Measurements from ENCODE around the gene AURKA.

- TF ChIP-seq, protein P1, sequence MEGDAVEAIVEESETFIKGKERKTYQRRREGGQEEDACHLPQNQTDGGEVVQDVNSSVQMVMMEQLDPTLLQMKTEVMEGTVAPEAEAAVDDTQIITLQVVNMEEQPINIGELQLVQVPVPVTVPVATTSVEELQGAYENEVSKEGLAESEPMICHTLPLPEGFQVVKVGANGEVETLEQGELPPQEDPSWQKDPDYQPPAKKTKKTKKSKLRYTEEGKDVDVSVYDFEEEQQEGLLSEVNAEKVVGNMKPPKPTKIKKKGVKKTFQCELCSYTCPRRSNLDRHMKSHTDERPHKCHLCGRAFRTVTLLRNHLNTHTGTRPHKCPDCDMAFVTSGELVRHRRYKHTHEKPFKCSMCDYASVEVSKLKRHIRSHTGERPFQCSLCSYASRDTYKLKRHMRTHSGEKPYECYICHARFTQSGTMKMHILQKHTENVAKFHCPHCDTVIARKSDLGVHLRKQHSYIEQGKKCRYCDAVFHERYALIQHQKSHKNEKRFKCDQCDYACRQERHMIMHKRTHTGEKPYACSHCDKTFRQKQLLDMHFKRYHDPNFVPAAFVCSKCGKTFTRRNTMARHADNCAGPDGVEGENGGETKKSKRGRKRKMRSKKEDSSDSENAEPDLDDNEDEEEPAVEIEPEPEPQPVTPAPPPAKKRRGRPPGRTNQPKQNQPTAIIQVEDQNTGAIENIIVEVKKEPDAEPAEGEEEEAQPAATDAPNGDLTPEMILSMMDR (IDR thresholded peaks at IDR 0.05; ENCODE audit: low read depth, low read length, missing input control) = no peak
- TF ChIP-seq TAF1 (conservative IDR thresholded peaks at IDR 0.05) (no peak), RAD21 (IDR thresholded peaks at IDR 0.05) (no peak), JUND (IDR thresholded peaks at IDR 0.05) (no peak), YY1 (IDR thresholded peaks at IDR 0.05) (no peak), HNF4G (IDR thresholded peaks at IDR 0.05) (no peak), GABPA (IDR thresholded peaks at IDR 0.05 in 1 of 2, conservative IDR thresholded peaks at IDR 0.05 in 1 of 2) (no peak), NR2F2 (IDR thresholded peaks at IDR 0.05) (no peak), SP1 (IDR thresholded peaks at IDR 0.05) (no peak)
- TF ChIP-seq, protein P2, sequence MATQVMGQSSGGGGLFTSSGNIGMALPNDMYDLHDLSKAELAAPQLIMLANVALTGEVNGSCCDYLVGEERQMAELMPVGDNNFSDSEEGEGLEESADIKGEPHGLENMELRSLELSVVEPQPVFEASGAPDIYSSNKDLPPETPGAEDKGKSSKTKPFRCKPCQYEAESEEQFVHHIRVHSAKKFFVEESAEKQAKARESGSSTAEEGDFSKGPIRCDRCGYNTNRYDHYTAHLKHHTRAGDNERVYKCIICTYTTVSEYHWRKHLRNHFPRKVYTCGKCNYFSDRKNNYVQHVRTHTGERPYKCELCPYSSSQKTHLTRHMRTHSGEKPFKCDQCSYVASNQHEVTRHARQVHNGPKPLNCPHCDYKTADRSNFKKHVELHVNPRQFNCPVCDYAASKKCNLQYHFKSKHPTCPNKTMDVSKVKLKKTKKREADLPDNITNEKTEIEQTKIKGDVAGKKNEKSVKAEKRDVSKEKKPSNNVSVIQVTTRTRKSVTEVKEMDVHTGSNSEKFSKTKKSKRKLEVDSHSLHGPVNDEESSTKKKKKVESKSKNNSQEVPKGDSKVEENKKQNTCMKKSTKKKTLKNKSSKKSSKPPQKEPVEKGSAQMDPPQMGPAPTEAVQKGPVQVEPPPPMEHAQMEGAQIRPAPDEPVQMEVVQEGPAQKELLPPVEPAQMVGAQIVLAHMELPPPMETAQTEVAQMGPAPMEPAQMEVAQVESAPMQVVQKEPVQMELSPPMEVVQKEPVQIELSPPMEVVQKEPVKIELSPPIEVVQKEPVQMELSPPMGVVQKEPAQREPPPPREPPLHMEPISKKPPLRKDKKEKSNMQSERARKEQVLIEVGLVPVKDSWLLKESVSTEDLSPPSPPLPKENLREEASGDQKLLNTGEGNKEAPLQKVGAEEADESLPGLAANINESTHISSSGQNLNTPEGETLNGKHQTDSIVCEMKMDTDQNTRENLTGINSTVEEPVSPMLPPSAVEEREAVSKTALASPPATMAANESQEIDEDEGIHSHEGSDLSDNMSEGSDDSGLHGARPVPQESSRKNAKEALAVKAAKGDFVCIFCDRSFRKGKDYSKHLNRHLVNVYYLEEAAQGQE (IDR thresholded peaks at IDR 0.05) = no peak
- TF ChIP-seq, protein P3, sequence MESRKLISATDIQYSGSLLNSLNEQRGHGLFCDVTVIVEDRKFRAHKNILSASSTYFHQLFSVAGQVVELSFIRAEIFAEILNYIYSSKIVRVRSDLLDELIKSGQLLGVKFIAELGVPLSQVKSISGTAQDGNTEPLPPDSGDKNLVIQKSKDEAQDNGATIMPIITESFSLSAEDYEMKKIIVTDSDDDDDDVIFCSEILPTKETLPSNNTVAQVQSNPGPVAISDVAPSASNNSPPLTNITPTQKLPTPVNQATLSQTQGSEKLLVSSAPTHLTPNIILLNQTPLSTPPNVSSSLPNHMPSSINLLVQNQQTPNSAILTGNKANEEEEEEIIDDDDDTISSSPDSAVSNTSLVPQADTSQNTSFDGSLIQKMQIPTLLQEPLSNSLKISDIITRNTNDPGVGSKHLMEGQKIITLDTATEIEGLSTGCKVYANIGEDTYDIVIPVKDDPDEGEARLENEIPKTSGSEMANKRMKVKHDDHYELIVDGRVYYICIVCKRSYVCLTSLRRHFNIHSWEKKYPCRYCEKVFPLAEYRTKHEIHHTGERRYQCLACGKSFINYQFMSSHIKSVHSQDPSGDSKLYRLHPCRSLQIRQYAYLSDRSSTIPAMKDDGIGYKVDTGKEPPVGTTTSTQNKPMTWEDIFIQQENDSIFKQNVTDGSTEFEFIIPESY (IDR thresholded peaks at IDR 0.05) = no peak
- TF ChIP-seq, protein P4, sequence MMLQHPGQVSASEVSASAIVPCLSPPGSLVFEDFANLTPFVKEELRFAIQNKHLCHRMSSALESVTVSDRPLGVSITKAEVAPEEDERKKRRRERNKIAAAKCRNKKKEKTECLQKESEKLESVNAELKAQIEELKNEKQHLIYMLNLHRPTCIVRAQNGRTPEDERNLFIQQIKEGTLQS (IDR thresholded peaks at IDR 0.05) = no peak
Measured at GRCh38 chr20:56440346-56441007, 48.5 kb upstream of the AURKA start.

All from liver (tissue), 3 donors.